ENCODE measurements around the gene IAH1.

The IAH1 gene

DNA sequence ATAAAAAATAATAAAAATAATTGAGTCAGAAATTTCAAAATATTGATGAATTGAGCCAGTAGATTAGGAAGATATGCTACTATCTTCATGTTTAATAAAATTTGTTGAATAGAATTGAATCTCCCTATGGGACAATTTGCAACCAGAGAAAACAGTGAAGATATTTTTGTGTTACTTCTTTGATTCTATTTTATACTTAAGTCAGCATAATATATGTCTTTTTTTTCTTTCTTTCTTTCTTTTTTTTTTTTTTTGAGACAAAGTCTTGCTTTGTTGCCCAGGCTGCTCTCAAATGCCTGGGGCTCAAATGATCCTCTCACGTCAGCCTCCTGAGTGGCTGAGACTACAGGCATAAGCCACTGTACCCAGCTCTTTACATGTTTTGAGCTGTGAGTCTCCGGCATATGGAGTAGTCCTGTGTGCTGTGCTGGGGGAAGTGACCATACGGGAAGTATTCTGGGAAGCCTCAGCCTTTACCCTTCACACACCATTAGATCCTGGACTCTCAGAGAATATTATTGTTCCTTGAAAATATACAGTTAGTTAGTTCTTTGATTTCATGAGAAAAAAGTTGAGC, 13.8 kb upstream of the IAH1 start:
- no peaks in the 10 kb centered on the region for H3K27me3 ChIP-seq (ENCODE audit: control insufficient read depth, low read length)
- no peak overlapping the region for H3K4me2 ChIP-seq (ENCODE audit: low read length)
- no peaks in the 10 kb centered on the region for H4K20me1 ChIP-seq (ENCODE audit: control insufficient read depth, insufficient read depth, low read depth, low read length)
- H3K27ac ChIP-seq (ENCODE audit: low read depth, low read length), result no peak overlapping the region
- peaks cover 69% of the 10 kb centered on the region for H3K36me3 ChIP-seq (ENCODE audit: control insufficient read depth, low read length)
- TF ChIP-seq, protein P1, sequence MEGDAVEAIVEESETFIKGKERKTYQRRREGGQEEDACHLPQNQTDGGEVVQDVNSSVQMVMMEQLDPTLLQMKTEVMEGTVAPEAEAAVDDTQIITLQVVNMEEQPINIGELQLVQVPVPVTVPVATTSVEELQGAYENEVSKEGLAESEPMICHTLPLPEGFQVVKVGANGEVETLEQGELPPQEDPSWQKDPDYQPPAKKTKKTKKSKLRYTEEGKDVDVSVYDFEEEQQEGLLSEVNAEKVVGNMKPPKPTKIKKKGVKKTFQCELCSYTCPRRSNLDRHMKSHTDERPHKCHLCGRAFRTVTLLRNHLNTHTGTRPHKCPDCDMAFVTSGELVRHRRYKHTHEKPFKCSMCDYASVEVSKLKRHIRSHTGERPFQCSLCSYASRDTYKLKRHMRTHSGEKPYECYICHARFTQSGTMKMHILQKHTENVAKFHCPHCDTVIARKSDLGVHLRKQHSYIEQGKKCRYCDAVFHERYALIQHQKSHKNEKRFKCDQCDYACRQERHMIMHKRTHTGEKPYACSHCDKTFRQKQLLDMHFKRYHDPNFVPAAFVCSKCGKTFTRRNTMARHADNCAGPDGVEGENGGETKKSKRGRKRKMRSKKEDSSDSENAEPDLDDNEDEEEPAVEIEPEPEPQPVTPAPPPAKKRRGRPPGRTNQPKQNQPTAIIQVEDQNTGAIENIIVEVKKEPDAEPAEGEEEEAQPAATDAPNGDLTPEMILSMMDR (IDR thresholded peaks at IDR 0.05; ENCODE audit: low read depth, low read length, poor library complexity, severe bottlenecking), result no peak
- TF ChIP-seq EZH2phosphoT487 (IDR thresholded peaks at IDR 0.05; ENCODE audit: borderline replicate concordance, low read length), result no peak
- H3K9me2 ChIP-seq (replicated peaks; ENCODE audit: control insufficient read depth, low read length), result no peaks in the 10 kb centered on the region
- H3K4me1 ChIP-seq (ENCODE audit: control insufficient read depth, low read length), result no peaks in the 10 kb centered on the region
- no peak overlapping the region for H3K4me3 ChIP-seq (ENCODE audit: low read length)
- H3F3A ChIP-seq (ENCODE audit: control insufficient read depth, insufficient read depth), result no peaks in the 10 kb centered on the region
- H3K79me2 ChIP-seq (ENCODE audit: control insufficient read depth, low read length), result no peaks in the 10 kb centered on the region
- H3K9me3 ChIP-seq (ENCODE audit: control insufficient read depth, insufficient read depth, low read length), result no peaks in the 10 kb centered on the region

DNA sequence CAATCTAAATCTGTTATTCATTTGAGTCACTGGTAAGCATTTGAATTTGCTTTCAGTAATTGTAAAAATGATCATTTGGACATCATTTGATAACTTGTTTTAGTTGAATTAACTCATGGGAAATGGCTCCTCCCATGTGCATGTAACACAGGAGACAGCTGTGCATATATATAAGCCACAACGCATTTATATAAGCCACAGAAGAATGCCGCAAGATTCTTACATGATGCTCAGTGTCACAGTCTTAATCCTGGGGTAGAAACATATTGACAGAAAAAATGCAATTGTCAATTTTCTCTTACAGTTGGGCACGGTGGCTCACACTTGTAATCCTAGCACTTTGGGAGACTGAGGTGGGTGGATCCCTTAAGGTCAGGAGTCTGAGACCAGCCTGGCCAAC, 13.3 kb upstream of the IAH1 start:
- Histone ChIP-seq H3K4me1 (ENCODE audit: control insufficient read depth, low read length) (no peaks in the 10 kb centered on the region), H3K9me2 (replicated peaks; ENCODE audit: control insufficient read depth, low read length) (no peaks in the 10 kb centered on the region), H3F3A (ENCODE audit: control insufficient read depth, insufficient read depth) (no peaks in the 10 kb centered on the region), H3K4me2 (ENCODE audit: low read length) (no peak overlapping the region), H4K20me1 (ENCODE audit: control insufficient read depth, insufficient read depth, low read depth, low read length) (no peaks in the 10 kb centered on the region), H3K79me2 (ENCODE audit: control insufficient read depth, low read length) (no peaks in the 10 kb centered on the region), H3K9me3 (ENCODE audit: control insufficient read depth, insufficient read depth, low read length) (no peaks in the 10 kb centered on the region), H3K27me3 (ENCODE audit: control insufficient read depth, low read length) (no peaks in the 10 kb centered on the region), H3K36me3 (ENCODE audit: control insufficient read depth, low read length) (peaks cover 71% of the 10 kb centered on the region), H3K4me3 (ENCODE audit: low read length) (no peak overlapping the region), H3K27ac (ENCODE audit: low read depth, low read length) (no peak overlapping the region)
- TF ChIP-seq, protein P1 (IDR thresholded peaks at IDR 0.05; ENCODE audit: low read depth, low read length, poor library complexity, severe bottlenecking), result no peak
- no peak for TF ChIP-seq EZH2phosphoT487 (IDR thresholded peaks at IDR 0.05; ENCODE audit: borderline replicate concordance, low read length)

DNA sequence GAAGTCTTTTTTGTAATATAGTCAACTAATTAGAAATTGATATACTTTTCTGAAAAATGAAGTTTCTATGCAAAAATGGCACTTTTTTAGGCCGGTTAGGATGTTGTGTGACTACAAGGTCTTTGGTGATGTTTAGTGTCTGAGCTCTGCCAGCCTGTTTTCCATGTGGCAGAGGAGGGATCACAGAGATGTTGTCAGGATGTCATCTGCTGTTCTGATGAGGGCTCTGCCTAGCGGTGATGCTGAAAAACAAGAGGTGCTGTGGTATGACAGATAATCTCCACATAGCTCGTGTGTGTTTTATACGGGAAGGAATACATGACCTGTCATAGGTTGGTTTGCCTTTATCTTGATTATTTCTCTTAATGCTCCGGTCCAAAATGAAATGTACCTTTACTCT, 12.0 kb upstream of the IAH1 start:
- no peaks in the 10 kb centered on the region for H3K9me2 ChIP-seq (replicated peaks; ENCODE audit: control insufficient read depth, low read length)

More for the DNA sequence above, 12.0 kb upstream of the IAH1 start:
- Histone ChIP-seq H3K27me3 (ENCODE audit: control insufficient read depth, low read length) (no peaks in the 10 kb centered on the region), H3K36me3 (ENCODE audit: control insufficient read depth, low read length) (peaks cover 68% of the 10 kb centered on the region), H4K20me1 (ENCODE audit: control insufficient read depth, insufficient read depth, low read depth, low read length) (no peaks in the 10 kb centered on the region), H3K9me3 (ENCODE audit: control insufficient read depth, insufficient read depth, low read length) (no peaks in the 10 kb centered on the region), H3K27ac (ENCODE audit: low read depth, low read length) (no peak overlapping the region), H3F3A (ENCODE audit: control insufficient read depth, insufficient read depth) (0 out of 2 replicates have a peak, but pooled peaks cover 3% of the 10 kb centered on the region), H3K4me3 (ENCODE audit: low read length) (no peak overlapping the region), H3K4me2 (ENCODE audit: low read length) (no peak overlapping the region), H3K79me2 (ENCODE audit: control insufficient read depth, low read length) (no peaks in the 10 kb centered on the region), H3K4me1 (ENCODE audit: control insufficient read depth, low read length) (no peaks in the 10 kb centered on the region)
- TF ChIP-seq EZH2phosphoT487 (IDR thresholded peaks at IDR 0.05; ENCODE audit: borderline replicate concordance, low read length), result no peak
- TF ChIP-seq, protein P1 (IDR thresholded peaks at IDR 0.05; ENCODE audit: low read depth, low read length, poor library complexity, severe bottlenecking), result no peak
